Measurements from ENCODE around the gene HIF3A.

Gene HIF3A

DNA sequence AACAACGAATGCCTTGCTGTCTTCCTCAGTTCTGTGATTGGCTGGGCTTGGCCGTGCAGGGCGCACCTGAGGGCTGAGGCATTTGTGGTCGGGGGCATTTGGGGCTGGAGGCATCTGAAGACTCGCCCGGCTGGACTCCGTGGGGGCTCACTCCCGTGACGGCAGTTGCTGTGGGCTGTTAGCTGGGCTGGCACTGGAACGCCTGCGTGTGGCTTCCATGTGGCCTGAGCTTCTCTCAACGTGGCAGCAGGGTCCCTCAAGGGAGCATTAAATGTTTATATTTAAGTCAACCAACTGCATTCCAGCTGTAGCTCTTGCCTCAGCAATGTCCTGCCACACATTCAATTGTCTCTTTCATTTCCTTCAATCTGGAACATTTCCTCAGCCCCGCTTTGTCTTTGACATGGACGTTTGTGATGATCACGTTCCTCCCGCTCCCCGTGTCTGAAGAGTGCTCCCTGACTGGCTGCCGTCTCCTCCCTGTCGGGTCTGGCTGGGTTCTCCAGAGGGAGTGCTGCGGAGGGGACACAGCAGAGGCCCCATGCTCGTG lies 95.5 kb downstream of the HIF3A start:
- Histone ChIP-seq H3K9me2 (replicated peaks; ENCODE audit: insufficient read depth, low read length) (no peaks in the 10 kb centered on the region), H3F3A (ENCODE audit: insufficient read depth, low read length) (no peaks in the 10 kb centered on the region), H3K36me3 (replicated peaks; ENCODE audit: insufficient read depth, low read length) (no peaks in the 10 kb centered on the region), H3K4me1 (ENCODE audit: low read length) (no peaks in the 10 kb centered on the region), H4K20me1 (ENCODE audit: insufficient read depth, low read length) (no peaks in the 10 kb centered on the region), H3K9me3 (replicated peaks; ENCODE audit: insufficient read depth, low read length) (no peaks in the 10 kb centered on the region), H3K79me2 (ENCODE audit: low read length) (no peaks in the 10 kb centered on the region), H3K9ac (ENCODE audit: low read length) (no peak overlapping the region), H3K27ac (ENCODE audit: low read length) (no peak overlapping the region), H3K27me3 (replicated peaks; ENCODE audit: insufficient read depth, low read length) (peaks cover 2% of the 10 kb centered on the region; the same call in 1 of the 2 replicates), H3K4me3 (ENCODE audit: low read length) (no peak overlapping the region), H2AFZ (ENCODE audit: low read length) (no peak overlapping the region), H3K4me2 (ENCODE audit: low read depth, low read length) (no peak overlapping the region)
- TF ChIP-seq, protein P1, sequence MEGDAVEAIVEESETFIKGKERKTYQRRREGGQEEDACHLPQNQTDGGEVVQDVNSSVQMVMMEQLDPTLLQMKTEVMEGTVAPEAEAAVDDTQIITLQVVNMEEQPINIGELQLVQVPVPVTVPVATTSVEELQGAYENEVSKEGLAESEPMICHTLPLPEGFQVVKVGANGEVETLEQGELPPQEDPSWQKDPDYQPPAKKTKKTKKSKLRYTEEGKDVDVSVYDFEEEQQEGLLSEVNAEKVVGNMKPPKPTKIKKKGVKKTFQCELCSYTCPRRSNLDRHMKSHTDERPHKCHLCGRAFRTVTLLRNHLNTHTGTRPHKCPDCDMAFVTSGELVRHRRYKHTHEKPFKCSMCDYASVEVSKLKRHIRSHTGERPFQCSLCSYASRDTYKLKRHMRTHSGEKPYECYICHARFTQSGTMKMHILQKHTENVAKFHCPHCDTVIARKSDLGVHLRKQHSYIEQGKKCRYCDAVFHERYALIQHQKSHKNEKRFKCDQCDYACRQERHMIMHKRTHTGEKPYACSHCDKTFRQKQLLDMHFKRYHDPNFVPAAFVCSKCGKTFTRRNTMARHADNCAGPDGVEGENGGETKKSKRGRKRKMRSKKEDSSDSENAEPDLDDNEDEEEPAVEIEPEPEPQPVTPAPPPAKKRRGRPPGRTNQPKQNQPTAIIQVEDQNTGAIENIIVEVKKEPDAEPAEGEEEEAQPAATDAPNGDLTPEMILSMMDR (IDR thresholded peaks at IDR 0.05; ENCODE audit: low read length), result no peak
- TF ChIP-seq EZH2 (optimal IDR thresholded peaks at IDR 0.05; ENCODE audit: low read depth, low read length) (no peak), EZH2phosphoT487 (IDR thresholded peaks at IDR 0.05; ENCODE audit: low read length) (no peak)
- no peak for DNase-seq

DNA sequence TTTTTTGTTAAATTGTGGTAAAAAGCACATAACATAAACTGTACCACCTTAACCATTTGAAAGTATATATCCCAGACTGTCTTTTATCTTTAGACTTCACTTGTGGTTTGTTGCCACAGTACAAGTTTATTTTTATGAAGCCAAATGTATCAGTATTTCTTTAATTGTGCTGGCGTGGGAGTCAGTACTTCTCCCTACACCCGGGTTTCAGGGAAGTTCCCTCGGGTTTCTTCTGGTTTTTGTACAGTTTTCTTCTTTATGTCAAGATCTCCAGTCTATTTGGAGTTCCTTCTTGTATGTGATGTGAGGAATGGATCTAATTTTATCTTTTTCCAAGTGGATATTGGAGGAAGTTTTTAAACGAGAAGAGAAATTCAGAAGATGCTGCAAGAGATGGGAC lies 96.0 kb downstream of the HIF3A start:
- Histone ChIP-seq H4K20me1 (ENCODE audit: insufficient read depth, low read length) (no peaks in the 10 kb centered on the region), H3K9ac (ENCODE audit: low read length) (no peak overlapping the region), H3F3A (ENCODE audit: insufficient read depth, low read length) (no peaks in the 10 kb centered on the region), H3K9me2 (replicated peaks; ENCODE audit: insufficient read depth, low read length) (no peaks in the 10 kb centered on the region), H2AFZ (ENCODE audit: low read length) (no peak overlapping the region), H3K4me2 (ENCODE audit: low read depth, low read length) (no peak overlapping the region), H3K9me3 (replicated peaks; ENCODE audit: insufficient read depth, low read length) (no peaks in the 10 kb centered on the region), H3K27ac (ENCODE audit: low read length) (no peak overlapping the region), H3K27me3 (replicated peaks; ENCODE audit: insufficient read depth, low read length) (peaks cover 7% of the 10 kb centered on the region; the same call in 1 of the 2 replicates), H3K4me3 (ENCODE audit: low read length) (no peak overlapping the region), H3K36me3 (replicated peaks; ENCODE audit: insufficient read depth, low read length) (no peaks in the 10 kb centered on the region), H3K4me1 (ENCODE audit: low read length) (no peaks in the 10 kb centered on the region), H3K79me2 (ENCODE audit: low read length) (no peaks in the 10 kb centered on the region)
- DNase-seq, result no peak
- TF ChIP-seq EZH2 (optimal IDR thresholded peaks at IDR 0.05; ENCODE audit: low read depth, low read length), result no peak
- no peak for TF ChIP-seq EZH2phosphoT487 (IDR thresholded peaks at IDR 0.05; ENCODE audit: low read length)
- TF ChIP-seq, protein P1 (IDR thresholded peaks at IDR 0.05; ENCODE audit: low read length), result no peak
